HL-60 (cell line): ENCODE results near the gene DIP2C.

ENCODE experiments used
- POLR2AphosphoS5 ChIP-seq: IDR thresholded peaks from 2 replicates; pipeline ENCODE4 v1.6.1; 2012; ENCODE audit warnings: low read depth
- TF ChIP-seq, protein P1 (sequence below): IDR thresholded peaks from one replicate; pipeline ENCODE4 v1.5.1; 2011; ENCODE audit warnings: low read length, control low read depth, inconsistent platforms; ENCODE audit not compliant: insufficient read depth

DNA sequence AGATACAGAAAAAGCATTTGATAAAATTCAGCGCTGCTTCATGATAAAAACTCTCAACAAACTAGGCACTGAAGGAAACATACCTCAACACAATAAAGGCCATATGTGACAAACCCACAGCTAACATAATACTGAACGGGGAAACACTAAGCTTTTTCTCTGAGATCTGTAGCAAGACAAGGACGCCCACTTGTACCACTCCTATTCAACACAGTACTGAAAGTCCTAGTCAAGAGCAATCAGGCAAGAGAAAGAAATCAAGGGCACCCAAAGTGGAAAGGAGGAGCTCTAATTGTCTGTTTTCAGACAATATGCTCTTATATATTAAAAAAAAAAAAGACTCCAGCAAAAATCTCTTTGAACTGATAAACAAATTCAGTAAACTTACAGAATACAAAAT, 13.3 kb downstream of the DIP2C start:
- TF ChIP-seq POLR2AphosphoS5: no peak
- TF ChIP-seq, protein P1, sequence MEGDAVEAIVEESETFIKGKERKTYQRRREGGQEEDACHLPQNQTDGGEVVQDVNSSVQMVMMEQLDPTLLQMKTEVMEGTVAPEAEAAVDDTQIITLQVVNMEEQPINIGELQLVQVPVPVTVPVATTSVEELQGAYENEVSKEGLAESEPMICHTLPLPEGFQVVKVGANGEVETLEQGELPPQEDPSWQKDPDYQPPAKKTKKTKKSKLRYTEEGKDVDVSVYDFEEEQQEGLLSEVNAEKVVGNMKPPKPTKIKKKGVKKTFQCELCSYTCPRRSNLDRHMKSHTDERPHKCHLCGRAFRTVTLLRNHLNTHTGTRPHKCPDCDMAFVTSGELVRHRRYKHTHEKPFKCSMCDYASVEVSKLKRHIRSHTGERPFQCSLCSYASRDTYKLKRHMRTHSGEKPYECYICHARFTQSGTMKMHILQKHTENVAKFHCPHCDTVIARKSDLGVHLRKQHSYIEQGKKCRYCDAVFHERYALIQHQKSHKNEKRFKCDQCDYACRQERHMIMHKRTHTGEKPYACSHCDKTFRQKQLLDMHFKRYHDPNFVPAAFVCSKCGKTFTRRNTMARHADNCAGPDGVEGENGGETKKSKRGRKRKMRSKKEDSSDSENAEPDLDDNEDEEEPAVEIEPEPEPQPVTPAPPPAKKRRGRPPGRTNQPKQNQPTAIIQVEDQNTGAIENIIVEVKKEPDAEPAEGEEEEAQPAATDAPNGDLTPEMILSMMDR: no peak
